ENCODE results near the gene ASCC3.

GRCh38 chr6:100880149-100880852, 828 bp downstream of the ASCC3 start:
- no peak for TF ChIP-seq CTCF (IDR thresholded peaks at IDR 0.05)
- no peak for TF ChIP-seq POLR2A (IDR thresholded peaks at IDR 0.05)

Measured in lower leg skin (tissue), 3 donors.